Peyer's patch (tissue), 4 donors: ENCODE data around the gene DDX55.

ENCODE experiments used
- CTCF ChIP-seq, 6 experiments: fragments of 450-650 bp in 4 of 6; fragments of 200-600 bp in 2 of 6; sonication (generic) in 1 of 6; IDR thresholded peaks; one replicate each; pipeline ENCODE4 v1.5.1; 2017 to 2019; ENCODE audit warnings: antibody characterized with exemption in 6 of 6, mild to moderate bottlenecking in 3 of 6, moderate library complexity in 1 of 6
- POLR2A ChIP-seq, 2 donors: fragments of 450-650 bp; IDR thresholded peaks; one replicate each; pipeline ENCODE4 v1.5.1; 2017; ENCODE audit warnings: antibody characterized with exemption in 2 of 2, mild to moderate bottlenecking in 2 of 2, moderate library complexity in 2 of 2

GRCh38 chr12:123645380-123645779 lies 43.5 kb downstream of the DDX55 start:
- TF ChIP-seq CTCF (IDR thresholded peaks at IDR 0.05) (no peak), POLR2A (IDR thresholded peaks at IDR 0.05) (no peak)
